Loucy (cell line): ENCODE data around the gene SAMMSON.

Experiments used
- H2AFZ ChIP-seq: fragments of 200-600 bp; sonication (generic); 2 replicates; pipeline ENCODE4 v1.6.0; 2016; ENCODE audit warnings: antibody characterized with exemption, mild to moderate bottlenecking, low read length, moderate library complexity
- H3F3A ChIP-seq: fragments of 200-600 bp; 2 replicates; pipeline ENCODE4 v1.6.0; 2016; ENCODE audit warnings: antibody characterized with exemption, low read depth, mild to moderate bottlenecking
- H3K27me3 ChIP-seq: fragments of 200-600 bp; sonication (generic); 2 replicates; pipeline ENCODE4 v1.6.1; 2014; ENCODE audit warnings: low read length, mild to moderate bottlenecking; ENCODE audit not compliant: insufficient read depth, poor library complexity, severe bottlenecking
- H3K36me3 ChIP-seq: fragments of 200-600 bp; sonication (generic); 2 replicates; pipeline ENCODE4 v1.6.1; 2016; ENCODE audit warnings: low read length; ENCODE audit not compliant: insufficient read depth
- H3K4me1 ChIP-seq: fragments of 200-600 bp; sonication (generic); 2 replicates; pipeline ENCODE4 v1.5.1; 2014; ENCODE audit warnings: low read length, mild to moderate bottlenecking; ENCODE audit not compliant: insufficient read depth, poor library complexity, severe bottlenecking
- H3K4me2 ChIP-seq: fragments of 200-600 bp; sonication (generic); 2 replicates; pipeline ENCODE4 v1.6.0; 2014; ENCODE audit warnings: antibody characterized with exemption, low read length, low read depth, mild to moderate bottlenecking; ENCODE audit not compliant: poor library complexity, severe bottlenecking
- H3K4me3 ChIP-seq: fragments of 200-600 bp; sonication (generic); 2 replicates; pipeline ENCODE4 v1.5.1; 2014; ENCODE audit warnings: low read length, mild to moderate bottlenecking, mixed read lengths; ENCODE audit not compliant: poor library complexity, severe bottlenecking
- H3K79me2 ChIP-seq: fragments of 200-600 bp; sonication (generic); 2 replicates; pipeline ENCODE4 v1.6.1; 2014; ENCODE audit warnings: low read length; ENCODE audit not compliant: insufficient read depth
- H3K9ac ChIP-seq: fragments of 200-600 bp; sonication (generic); 2 replicates; pipeline ENCODE4 v1.6.0; 2014; ENCODE audit warnings: mild to moderate bottlenecking, low read depth, low read length, moderate library complexity; ENCODE audit not compliant: poor library complexity, severe bottlenecking
- H3K9me2 ChIP-seq: fragments of 200-600 bp; sonication (generic); replicated peaks from 2 replicates; pipeline ENCODE4 v1.6.1; 2016; ENCODE audit warnings: low read depth, low read length, mixed read lengths
- H3K9me3 ChIP-seq: fragments of 200-600 bp; sonication (generic); 2 replicates; pipeline ENCODE4 v1.6.1; 2014; ENCODE audit warnings: mild to moderate bottlenecking, antibody characterized with exemption, low read length, low read depth; ENCODE audit not compliant: insufficient read depth
- H4K20me1 ChIP-seq: fragments of 200-600 bp; sonication (generic); 2 replicates; pipeline ENCODE4 v1.6.0; 2014; ENCODE audit warnings: antibody characterized with exemption, low read length, mild to moderate bottlenecking; ENCODE audit not compliant: insufficient read depth, poor library complexity, severe bottlenecking
- EZH2phosphoT487 ChIP-seq: fragments of 200-600 bp; IDR thresholded peaks from 2 replicates; pipeline ENCODE4 v1.6.1; 2018; ENCODE audit warnings: antibody characterized with exemption, mild to moderate bottlenecking, moderate library complexity, borderline replicate concordance
- TF ChIP-seq, protein P1 (sequence below): fragments of 200-600 bp; sonication (generic); conservative IDR thresholded peaks from 2 replicates; pipeline ENCODE4 v1.5.1; 2014; ENCODE audit warnings: mild to moderate bottlenecking, antibody characterized with exemption, low read length

SAMMSON gene

DNA sequence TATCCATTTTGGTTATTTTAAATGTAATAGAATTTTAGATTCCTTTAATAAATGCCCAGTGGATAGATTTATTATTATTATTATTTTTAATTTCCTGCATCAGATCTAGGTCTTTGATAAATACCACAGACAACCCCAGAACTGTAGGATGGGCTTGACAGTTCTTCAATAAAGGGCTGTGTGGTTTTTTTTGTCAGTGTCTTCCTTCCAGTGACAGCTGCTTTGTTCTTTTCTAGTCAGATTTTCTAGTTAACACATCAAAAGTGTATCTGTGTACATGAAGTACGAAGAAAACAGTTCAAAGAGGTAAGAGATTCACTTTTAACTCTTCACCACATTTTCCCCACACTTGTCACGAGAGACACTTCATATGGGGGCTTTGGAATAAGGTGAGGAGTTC, 120.3 kb downstream of the SAMMSON start:
- Histone ChIP-seq H3F3A (no peaks in the 10 kb centered on the region), H3K36me3 (no peaks in the 10 kb centered on the region), H3K4me2 (no peak overlapping the region), H4K20me1 (no peaks in the 10 kb centered on the region), H3K27me3 (no peaks in the 10 kb centered on the region), H3K79me2 (no peaks in the 10 kb centered on the region), H3K9me2 (no peaks in the 10 kb centered on the region), H2AFZ (no peak overlapping the region), H3K4me3 (no peak overlapping the region), H3K4me1 (no peaks in the 10 kb centered on the region), H3K9ac (no peak overlapping the region), H3K9me3 (no peaks in the 10 kb centered on the region)
- TF ChIP-seq, protein P1, sequence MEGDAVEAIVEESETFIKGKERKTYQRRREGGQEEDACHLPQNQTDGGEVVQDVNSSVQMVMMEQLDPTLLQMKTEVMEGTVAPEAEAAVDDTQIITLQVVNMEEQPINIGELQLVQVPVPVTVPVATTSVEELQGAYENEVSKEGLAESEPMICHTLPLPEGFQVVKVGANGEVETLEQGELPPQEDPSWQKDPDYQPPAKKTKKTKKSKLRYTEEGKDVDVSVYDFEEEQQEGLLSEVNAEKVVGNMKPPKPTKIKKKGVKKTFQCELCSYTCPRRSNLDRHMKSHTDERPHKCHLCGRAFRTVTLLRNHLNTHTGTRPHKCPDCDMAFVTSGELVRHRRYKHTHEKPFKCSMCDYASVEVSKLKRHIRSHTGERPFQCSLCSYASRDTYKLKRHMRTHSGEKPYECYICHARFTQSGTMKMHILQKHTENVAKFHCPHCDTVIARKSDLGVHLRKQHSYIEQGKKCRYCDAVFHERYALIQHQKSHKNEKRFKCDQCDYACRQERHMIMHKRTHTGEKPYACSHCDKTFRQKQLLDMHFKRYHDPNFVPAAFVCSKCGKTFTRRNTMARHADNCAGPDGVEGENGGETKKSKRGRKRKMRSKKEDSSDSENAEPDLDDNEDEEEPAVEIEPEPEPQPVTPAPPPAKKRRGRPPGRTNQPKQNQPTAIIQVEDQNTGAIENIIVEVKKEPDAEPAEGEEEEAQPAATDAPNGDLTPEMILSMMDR = no peak
- no peak for TF ChIP-seq EZH2phosphoT487
